Hepatocyte (in vitro differentiated cells): ENCODE measurements around the gene APOA1.

Source experiments
- EZH2 ChIP-seq: fragments of 200-600 bp; sonication (generic); IDR thresholded peaks from 2 replicates; pipeline ENCODE4 v1.6.1; 2016; ENCODE audit warnings: antibody characterized with exemption, mild to moderate bottlenecking, borderline replicate concordance
- TF ChIP-seq, protein P1 (sequence below): fragments of 200-600 bp; sonication (generic); IDR thresholded peaks from 2 replicates; pipeline ENCODE4 v1.5.1; 2016; ENCODE audit warnings: antibody characterized with exemption, mild to moderate bottlenecking; ENCODE audit not compliant: poor library complexity

DNA sequence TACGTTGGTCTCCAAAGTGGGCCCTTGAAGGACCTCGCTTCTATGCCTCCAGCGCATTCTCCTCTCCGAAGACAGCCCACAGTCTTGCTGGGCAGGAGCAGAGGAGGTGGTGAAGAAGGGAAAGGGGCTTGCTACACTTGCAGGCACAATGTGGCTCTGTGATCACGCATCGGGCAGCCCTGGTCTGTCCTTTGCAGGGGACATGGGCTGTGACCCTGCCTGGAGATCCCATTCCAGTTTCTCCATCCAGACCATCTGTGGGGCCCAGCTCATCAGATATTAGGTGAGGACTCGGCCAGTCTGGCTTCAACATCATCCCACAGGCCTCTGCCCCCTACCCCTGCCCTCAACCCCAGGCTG lies 810 bp downstream of the APOA1 start:
- TF ChIP-seq, protein P1, sequence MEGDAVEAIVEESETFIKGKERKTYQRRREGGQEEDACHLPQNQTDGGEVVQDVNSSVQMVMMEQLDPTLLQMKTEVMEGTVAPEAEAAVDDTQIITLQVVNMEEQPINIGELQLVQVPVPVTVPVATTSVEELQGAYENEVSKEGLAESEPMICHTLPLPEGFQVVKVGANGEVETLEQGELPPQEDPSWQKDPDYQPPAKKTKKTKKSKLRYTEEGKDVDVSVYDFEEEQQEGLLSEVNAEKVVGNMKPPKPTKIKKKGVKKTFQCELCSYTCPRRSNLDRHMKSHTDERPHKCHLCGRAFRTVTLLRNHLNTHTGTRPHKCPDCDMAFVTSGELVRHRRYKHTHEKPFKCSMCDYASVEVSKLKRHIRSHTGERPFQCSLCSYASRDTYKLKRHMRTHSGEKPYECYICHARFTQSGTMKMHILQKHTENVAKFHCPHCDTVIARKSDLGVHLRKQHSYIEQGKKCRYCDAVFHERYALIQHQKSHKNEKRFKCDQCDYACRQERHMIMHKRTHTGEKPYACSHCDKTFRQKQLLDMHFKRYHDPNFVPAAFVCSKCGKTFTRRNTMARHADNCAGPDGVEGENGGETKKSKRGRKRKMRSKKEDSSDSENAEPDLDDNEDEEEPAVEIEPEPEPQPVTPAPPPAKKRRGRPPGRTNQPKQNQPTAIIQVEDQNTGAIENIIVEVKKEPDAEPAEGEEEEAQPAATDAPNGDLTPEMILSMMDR = no peak
- TF ChIP-seq EZH2 = no peak
